H1 (cell line): Measurements from ENCODE around the gene DOCK3. TPM values are rescaled to one million over a fixed set of nuclear protein-coding genes. Genes with fewer than 3 reads are reported as not detected.

Experiments
- BCL11A ChIP-seq, 2 experiments: IDR thresholded peaks; one replicate each; pipeline ENCODE4 v1.6.1; 2011; ENCODE audit warnings: low read depth in 2 of 2, low read length in 2 of 2, mild to moderate bottlenecking in 2 of 2
- CEBPB ChIP-seq: IDR thresholded peaks from 2 replicates; pipeline ENCODE4 v1.6.1; 2012; ENCODE audit warnings: low read depth, low read length
- GTF2F1 ChIP-seq: IDR thresholded peaks from 2 replicates; pipeline ENCODE4 v1.6.1; 2012; ENCODE audit warnings: low read depth, low read length, improper control_type of control experiment, borderline replicate concordance
- NRF1 ChIP-seq: IDR thresholded peaks from 2 replicates; pipeline ENCODE4 v1.6.1; 2011; ENCODE audit warnings: mild to moderate bottlenecking, low read depth, low read length, improper control_type of control experiment
- RNF2 ChIP-seq: fragments of 200-900, 300-1000 bp; sonication (generic); IDR thresholded peaks from 2 replicates; pipeline ENCODE4 v1.7.1; 2016; ENCODE audit warnings: borderline replicate concordance, low read depth, mild to moderate bottlenecking, antibody characterized with exemption, low read length; ENCODE audit not compliant: poor library complexity, severe bottlenecking; ENCODE audit errors: missing control alignments
- polyA plus RNA-seq, 7 experiments: library from polyadenylated mRNA; depleted of rRNA in 3 of 7; stranded (reverse) in 5 of 7; unstranded in 2 of 7; fragments of >200 nt in 5 of 7; fragments of 200-250 nt in 2 of 7; gene quantifications; 1 replicate in 5 of 7; 2 replicates in 1 of 7; 4 replicates in 1 of 7; pipeline versions ENCODE4 v1.2.1 to v1.2.3, GENCODE V29; 2011 to 2013; ENCODE audit warnings: missing spikeins in 2 of 7, mixed read lengths in 2 of 7
- total RNA-seq: library from RNA; stranded (reverse); fragmentation: NEBNext Ultra II Directional; extraction: Animal tissue kit (Norgen Biotek cat#: 25700); gene quantifications from 2 replicates; pipeline ENCODE4 v1.2.1, GENCODE V29; 2021

DOCK3 gene
- total and polyA plus RNA-seq, 2 of the 8 experiments (the other 6 are each of a cell fraction or from before 2014, with no cell fraction given): 2.7 to 5.0 TPM

DNA sequence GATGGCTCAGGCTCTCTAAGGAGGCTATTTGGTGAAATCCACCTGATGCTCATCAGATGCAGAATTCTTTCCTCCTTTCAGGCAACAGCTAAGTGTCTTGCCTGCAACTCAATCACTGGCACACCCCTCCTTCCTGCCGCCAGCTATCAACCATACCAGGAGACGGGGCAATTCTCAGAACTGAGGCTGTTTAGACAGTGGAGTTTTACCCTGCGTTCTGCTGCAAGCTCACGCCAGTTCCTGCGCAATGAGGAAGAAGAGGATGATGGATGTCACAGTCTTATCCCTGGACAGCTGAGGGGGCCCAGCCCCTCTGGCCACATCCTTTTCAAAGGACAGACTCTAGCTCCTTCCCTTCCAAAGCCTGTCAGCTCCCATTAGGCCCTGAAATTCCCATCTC, 703.3 kb downstream of the DOCK3 start (continued):
- TF ChIP-seq NRF1 (no peak), RNF2 (no peak), GTF2F1 (no peak), BCL11A (IDR thresholded peaks at IDR 0.05; ENCODE audit: low read depth in 2 of 2, low read length in 2 of 2) (no peak), CEBPB (no peak)
